EL (cell line): Measurements from ENCODE around the gene SUMO3.

Source experiments
- DNase-seq: peaks from one replicate; pipeline ENCODE4 v3.0.0-alpha.2; 2016

SUMO3 gene

GRCh38 chr21:44778094-44778493 is 39.8 kb downstream of the SUMO3 start:
- DNase-seq = no peak

DNA sequence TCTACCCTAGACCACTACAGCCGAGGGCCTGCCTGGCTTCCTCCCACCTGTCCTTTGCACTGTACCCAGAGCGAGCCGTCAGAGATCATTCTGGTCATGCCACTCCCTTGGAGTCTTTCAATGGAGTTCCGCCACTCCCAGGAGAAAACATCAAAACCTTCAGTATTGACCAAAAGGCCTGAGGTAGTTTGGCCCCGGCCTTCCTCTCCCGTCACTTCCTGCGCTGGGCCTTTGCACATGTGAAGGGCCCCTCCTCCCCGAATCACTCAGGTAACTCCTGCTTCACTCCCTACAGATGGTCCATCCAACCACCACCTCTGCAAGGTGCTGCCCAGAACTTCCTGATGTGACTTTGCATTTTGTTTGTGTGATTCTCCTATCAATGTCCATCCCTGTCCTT is 42.9 kb downstream of the SUMO3 start:
- DNase-seq = no peak

DNA sequence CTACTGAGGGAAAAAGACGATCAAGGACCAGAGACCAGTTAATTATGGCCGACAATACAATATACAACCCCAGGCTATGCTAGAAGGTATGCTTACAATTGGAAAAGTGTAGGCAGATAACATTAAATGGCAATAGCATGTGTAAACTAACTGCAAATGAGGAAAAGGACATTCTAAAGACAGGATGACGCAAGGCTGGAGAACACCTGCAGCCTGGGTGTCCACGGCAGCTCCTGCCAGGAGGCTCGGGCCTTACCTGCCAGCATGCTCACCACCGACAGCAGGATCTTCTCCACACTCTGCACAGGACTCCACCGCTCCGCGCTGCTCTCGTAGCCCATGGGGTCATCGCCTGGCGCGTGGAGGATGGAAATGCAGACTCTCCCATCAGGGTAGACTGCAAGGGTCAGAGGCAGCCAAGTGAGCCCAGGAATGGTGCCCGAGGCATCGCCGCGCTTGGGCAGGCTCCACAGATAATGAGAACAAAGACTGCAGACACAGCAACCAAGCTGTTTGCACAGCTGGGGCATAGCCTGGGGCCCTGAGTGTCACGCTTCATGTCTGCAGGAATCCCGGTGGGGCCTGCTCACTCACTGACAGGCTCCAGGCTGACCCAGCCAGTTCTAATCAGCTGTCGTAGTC is 44.5 kb downstream of the SUMO3 start:
- no peak for DNase-seq

DNA sequence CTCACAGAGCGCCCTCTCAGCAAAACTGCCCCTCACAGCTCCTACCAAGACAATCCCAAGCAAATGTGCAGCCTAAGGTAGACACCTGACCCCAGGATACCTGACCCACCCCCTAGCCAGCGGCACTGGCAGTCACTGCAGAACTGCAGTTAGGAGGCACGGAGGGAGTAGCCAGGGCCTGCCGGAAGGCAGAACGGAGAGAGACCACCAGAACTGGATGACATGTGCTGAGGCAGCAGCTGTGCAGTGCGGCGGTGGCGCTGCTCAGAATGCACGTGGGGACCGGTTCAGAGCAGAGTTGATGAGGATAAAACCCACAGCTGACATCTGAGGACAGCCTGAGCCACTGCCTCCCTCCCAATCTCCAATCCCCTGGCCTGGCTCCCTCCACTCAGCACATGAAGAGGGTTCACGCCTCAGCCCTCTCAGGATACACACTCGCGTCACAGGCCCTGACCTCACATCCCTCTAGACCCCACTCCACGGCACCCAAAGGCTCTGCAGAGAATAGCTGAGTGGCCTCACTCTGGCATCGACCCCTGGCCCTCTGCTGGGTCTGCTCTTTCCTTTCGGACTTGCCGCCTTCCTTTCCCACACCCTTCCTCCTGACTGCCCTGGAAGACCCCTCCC is 45.9 kb downstream of the SUMO3 start:
- DNase-seq = no peak

DNA sequence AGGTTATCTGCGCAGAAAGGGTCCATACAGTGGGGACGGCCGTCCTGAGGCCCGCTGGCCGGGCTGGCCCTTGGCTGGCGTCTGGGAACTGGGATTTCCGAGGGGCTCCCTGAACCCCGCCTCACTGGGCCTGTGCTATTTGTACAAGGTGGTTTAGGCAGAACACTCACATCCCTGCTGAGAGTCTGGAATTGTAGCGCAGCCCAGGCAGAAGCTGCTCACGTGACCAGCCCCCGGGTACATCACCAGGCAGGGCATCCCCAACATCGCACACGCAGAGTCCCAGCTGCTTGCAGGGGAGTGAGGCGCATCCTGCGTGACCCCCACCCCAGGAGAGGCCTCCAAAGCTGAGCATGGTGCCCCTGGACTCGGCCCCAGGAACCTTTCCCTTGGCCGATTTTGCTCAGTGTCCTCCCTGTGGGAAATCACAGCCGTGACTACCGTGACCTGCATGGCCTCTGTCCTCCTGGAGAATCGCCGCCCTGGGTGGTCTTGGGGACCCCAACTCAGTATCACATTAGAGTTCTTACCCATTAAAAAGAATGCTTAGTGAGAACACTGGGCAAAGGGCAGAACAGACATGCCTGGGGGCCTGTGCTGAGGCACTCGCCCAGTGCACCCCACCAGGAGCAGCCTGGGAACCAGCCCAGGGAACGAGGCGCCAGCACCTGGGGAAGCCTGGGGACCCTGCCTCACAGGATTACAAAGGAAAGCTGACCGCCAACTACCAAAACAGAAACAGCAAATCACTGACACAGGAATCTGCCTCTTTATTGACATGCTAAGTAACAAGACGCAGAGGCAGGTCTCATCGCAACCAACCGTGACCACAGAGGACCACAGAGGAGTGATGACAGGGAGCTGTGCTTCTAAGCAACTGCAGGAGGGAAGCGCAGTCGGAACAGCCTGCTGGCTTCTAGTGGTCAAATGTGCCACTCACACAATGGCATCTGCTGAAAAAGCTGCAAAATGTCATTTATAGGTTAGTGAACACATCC is 49.7 kb downstream of the SUMO3 start:
- DNase-seq = no peak

DNA sequence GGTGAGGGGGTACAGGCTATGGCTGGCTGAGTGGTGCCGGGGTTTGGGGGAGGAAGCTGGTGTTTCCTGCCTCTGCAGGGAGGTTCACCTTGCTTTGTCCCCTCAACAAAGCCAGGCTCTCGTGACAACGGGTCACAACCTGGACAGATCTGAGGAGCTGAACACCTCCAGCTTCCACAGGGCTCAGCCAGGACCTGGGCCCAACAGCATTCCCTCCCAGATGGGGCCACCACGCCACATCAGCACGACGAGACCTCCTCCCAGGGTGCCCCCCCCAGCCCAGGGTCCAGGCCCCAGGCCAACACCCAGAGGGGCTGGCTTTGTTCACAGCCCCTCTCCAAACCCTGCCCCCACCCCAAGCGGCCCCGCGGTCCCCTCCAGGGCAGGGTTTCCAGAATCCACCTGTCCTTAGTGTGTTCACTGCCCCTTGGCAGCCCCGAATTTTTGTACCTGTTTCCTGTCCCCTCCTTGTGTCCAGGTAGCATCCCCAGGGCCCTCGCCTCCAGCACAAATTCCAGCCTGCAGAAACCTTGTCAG is 51.0 kb downstream of the SUMO3 start:
- no peak for DNase-seq

GRCh38 chr21:44766014-44766817 is 51.6 kb downstream of the SUMO3 start:
- no peak for DNase-seq

DNA sequence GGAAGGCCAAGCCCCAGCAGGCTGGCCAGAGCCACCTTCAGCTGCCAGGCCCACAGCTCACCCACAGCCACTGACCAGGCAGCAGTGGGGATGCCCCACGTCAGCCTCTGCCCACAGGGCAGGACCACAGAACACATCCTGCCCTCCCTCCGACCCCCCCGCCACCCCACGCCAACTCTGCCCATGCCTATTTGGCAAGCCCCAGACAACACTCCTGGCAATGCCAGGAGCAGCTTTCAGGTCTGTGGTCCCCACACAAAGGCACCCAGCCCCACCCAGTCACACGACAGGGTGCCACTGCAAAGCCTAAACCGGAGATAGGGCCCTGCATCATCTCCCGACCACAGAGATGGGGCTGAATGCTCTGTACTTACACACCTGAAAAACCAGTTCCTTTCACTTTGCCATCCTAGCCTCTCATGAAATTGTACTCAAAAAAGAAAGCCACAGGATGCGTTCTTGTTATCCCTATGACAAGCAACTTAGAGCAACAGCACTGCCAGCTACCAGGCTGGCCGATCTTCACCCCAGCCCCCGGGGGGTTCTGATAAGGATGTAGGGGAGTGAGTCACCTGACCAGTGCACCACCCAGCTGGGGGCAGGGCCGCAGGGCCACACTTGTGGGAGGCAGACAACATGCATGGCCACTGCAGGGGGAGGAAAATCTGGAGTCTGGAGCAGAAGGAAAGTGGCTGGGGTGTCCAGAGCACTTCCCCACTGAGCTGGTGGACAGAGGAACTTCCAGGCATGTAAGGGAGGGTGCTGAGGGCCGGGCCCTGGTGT is 52.4 kb downstream of the SUMO3 start:
- no peak for DNase-seq

GRCh38 chr21:44764319-44765230 is 53.3 kb downstream of the SUMO3 start:
- DNase-seq = no peak

DNA sequence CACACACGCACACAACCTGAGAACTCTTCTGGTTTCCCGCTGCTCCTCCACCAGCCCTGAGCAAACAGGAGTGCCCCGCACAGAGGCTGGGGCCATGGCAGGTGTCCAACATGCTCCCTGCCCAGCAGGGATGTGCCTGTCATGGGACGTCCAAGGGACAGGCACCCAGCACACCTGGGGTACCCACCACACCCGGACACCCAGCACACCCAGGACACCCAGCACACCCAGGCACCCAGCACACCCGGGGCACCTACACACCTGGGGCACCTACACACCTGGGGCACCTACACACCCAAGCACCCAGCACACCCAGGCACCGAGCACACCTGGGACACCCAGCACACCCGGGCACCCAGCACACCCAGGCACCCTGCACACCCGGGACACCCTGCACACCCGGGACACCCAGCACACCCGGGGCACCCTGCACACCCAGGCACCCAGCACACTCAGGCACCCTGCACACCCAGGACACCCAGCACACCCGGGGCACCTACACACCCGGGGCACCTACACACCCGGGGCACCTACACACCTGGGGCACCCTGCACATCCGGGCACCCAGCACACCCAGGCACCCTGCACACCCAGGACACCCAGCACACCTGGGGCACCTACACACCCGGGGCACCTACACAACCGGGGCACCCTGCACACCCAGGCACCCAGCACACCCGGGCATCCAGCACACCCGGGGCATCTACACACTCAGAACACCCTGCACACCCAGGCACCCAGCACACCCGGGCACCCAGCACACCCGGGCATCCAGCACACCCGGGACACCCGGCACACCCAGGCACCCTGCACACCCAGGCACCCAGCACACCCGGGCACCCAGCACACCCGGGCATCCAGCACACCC is 54.2 kb downstream of the SUMO3 start:
- no peak for DNase-seq

GRCh38 chr21:44763050-44763378 is 54.8 kb downstream of the SUMO3 start:
- DNase-seq = no peak

- DNase-seq = no peak
Measured at GRCh38 chr21:44762221-44763049, 55.4 kb downstream of the SUMO3 start.

GRCh38 chr21:44761747-44762208 is 56.1 kb downstream of the SUMO3 start:
- DNase-seq = no peak

- no peak for DNase-seq
Measured at GRCh38 chr21:44761011-44761729, 56.7 kb downstream of the SUMO3 start.

DNA sequence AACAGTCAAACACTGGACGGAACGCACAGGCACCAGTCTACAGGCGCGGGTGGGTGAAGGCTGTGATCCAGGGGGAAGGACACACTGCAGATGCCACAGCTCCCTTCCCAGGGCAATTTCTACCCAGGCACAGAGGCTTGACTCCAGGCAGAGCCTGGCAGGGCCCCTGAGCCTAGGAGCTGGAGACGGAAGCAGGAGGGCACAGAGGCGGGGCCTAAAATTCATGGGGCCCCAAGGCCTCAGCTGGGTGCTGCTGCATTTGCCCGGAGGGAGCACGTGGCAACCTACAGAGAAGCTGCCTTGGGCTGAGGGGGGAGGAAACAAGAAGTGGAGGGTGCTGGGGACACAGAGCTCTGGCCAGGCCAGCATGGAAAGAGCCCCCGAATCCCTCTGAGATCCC is 57.5 kb downstream of the SUMO3 start:
- no peak for DNase-seq

DNA sequence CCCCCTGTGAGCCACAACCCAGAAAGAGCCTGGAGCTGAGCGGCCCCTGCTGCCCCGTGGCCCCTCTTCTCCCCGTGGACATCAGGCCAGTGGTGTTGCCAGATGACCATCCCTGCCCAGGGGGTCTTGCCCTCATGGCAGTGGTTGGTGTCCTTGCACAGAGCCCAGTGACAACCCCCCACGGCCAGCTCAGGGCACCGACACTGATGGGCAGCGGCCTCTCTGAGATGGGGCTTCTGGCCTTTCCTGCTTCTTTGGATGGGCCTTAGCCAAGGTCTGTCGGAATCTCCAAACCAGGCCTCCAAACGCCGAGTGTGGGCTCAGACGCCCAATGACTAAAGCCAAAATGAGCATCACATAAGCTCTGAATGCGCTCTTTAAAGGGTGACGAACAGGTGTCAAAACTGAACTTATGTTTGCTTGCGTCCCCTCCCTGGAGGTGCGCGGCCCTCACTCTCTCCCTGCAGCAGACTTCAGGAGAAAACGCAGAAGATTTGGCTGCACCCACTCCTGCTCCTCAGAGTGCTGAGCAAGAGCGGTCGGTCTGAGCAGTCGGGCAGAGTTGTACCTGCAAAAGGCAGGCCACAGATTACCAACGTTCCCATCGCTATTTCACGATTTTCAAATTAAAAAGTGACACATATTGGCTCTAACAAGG is 58.1 kb downstream of the SUMO3 start:
- DNase-seq = no peak
